Neural progenitor cell (in vitro differentiated cells): Measurements from ENCODE around the gene CAPN11. TPM values are rescaled to one million over a fixed set of nuclear protein-coding genes. Genes with fewer than 3 reads are reported as not detected.
A peak's percentile ranks its signal among the peaks of the same experiment; 100 is the strongest.

Experiments
- DNase-seq: peaks from one replicate; pipeline ENCODE4 v3.0.0-alpha.2; 2016; ENCODE audit warnings: low spot score
- H2AFZ ChIP-seq: fragments of 200-600 bp; sonication (generic); replicated peaks from 2 replicates; pipeline ENCODE4 v1.6.1; 2016; ENCODE audit warnings: antibody characterized with exemption
- H3F3A ChIP-seq: fragments of 200-600 bp; sonication (generic); 2 replicates; pipeline ENCODE4 v1.6.1; 2016; ENCODE audit warnings: antibody characterized with exemption, low read depth
- H3K27ac ChIP-seq: fragments of 200-600 bp; sonication (generic); 2 replicates; pipeline ENCODE4 v1.5.1; 2016; ENCODE audit warnings: mild to moderate bottlenecking
- H3K27me3 ChIP-seq: fragments of 200-600 bp; sonication (generic); 2 replicates; pipeline ENCODE4 v1.6.1; 2016; ENCODE audit warnings: mild to moderate bottlenecking, moderate library complexity
- H3K36me3 ChIP-seq: fragments of 200-600 bp; sonication (generic); 2 replicates; pipeline ENCODE4 v1.5.1; 2016
- H3K4me1 ChIP-seq: fragments of 200-600 bp; sonication (generic); 2 replicates; pipeline ENCODE4 v1.6.1; 2016; ENCODE audit warnings: mixed run types
- H3K4me2 ChIP-seq: fragments of 200-600 bp; sonication (generic); 2 replicates; pipeline ENCODE4 v1.6.1; 2016
- H3K4me3 ChIP-seq: fragments of 200-600 bp; sonication (generic); 2 replicates; pipeline ENCODE4 v1.5.1; 2016
- H3K79me2 ChIP-seq: fragments of 200-600 bp; sonication (generic); 2 replicates; pipeline ENCODE4 v1.6.1; 2016; ENCODE audit warnings: low read depth
- H3K9ac ChIP-seq: fragments of 200-600 bp; sonication (generic); 2 replicates; pipeline ENCODE4 v1.6.1; 2016
- H3K9me3 ChIP-seq: fragments of 200-600 bp; sonication (generic); 2 replicates; pipeline ENCODE4 v1.5.1; 2016; ENCODE audit warnings: low read depth
- H4K20me1 ChIP-seq: fragments of 200-600 bp; sonication (generic); 2 replicates; pipeline ENCODE4 v1.6.1; 2016; ENCODE audit warnings: low read depth
- H3K27ac Mint-ChIP-seq: 3 replicates; pipeline ENCODE4 v1.8.0; 2021; ENCODE audit warnings: mixed read lengths
- H3K27me3 Mint-ChIP-seq: 2 replicates; pipeline ENCODE4 v1.8.0; 2022; ENCODE audit warnings: low read depth, mild to moderate bottlenecking, inconsistent platforms, moderate library complexity, mixed read lengths; ENCODE audit not compliant: insufficient read depth
- H3K36me3 Mint-ChIP-seq: 3 replicates; pipeline ENCODE4 v1.8.0; 2021; ENCODE audit warnings: mixed read lengths
- H3K4me1 Mint-ChIP-seq: 3 replicates; pipeline ENCODE4 v1.8.0; 2021; ENCODE audit warnings: mixed read lengths
- H3K4me3 Mint-ChIP-seq: 3 replicates; pipeline ENCODE4 v1.8.0; 2021; ENCODE audit warnings: mild to moderate bottlenecking, moderate library complexity, mixed read lengths
- H3K9me3 Mint-ChIP-seq: 3 replicates; pipeline ENCODE4 v1.8.0; 2020; ENCODE audit warnings: mixed read lengths
- CTCF ChIP-seq: fragments of 200-600 bp; sonication (generic); IDR thresholded peaks from 2 replicates; pipeline ENCODE4 v1.5.1; 2017; ENCODE audit warnings: antibody characterized with exemption, mild to moderate bottlenecking
- EZH2 ChIP-seq: fragments of 200-600 bp; sonication (generic); IDR thresholded peaks from 2 replicates; pipeline ENCODE4 v1.6.1; 2017; ENCODE audit warnings: antibody characterized with exemption, mild to moderate bottlenecking, moderate library complexity
- EZH2phosphoT487 ChIP-seq: fragments of 200-600 bp; sonication (generic); IDR thresholded peaks from 2 replicates; pipeline ENCODE4 v1.6.1; 2017; ENCODE audit warnings: antibody characterized with exemption
- total RNA-seq: library from RNA; depleted of rRNA; stranded (reverse); fragments of >200 nt; gene quantifications from 2 replicates; pipeline ENCODE4 v1.2.3, GENCODE V29; 2015; ENCODE audit warnings: low replicate concordance

Gene CAPN11
- total RNA-seq, 1 donor from 2014 or later: 0.49 TPM

GRCh38 chr6:44221961-44222335 is 63.3 kb downstream of the CAPN11 start:
- peaks cover 13% of the 10 kb centered on the region for H3K27me3 ChIP-seq
- peaks cover 66% of the 10 kb centered on the region for H3K4me1 ChIP-seq
- H3K36me3 ChIP-seq: no peaks in the 10 kb centered on the region
- H3K9ac ChIP-seq: no peak overlapping the region
- H3K4me3 ChIP-seq: no peak overlapping the region
- H3K27me3 Mint-ChIP-seq: peaks cover 8% of the 10 kb centered on the region
- no peaks in the 10 kb centered on the region for H3K9me3 ChIP-seq
- H3F3A ChIP-seq: peaks cover 72% of the 10 kb centered on the region
- peak overlapping the region; percentile 85 for H3K4me3 Mint-ChIP-seq
- no peak overlapping the region for H2AFZ ChIP-seq
- H3K4me1 Mint-ChIP-seq: peaks cover 64% of the 10 kb centered on the region
- peaks cover 32% of the 10 kb centered on the region for H4K20me1 ChIP-seq
- H3K27ac ChIP-seq: no peak overlapping the region
- no peak for DNase-seq
- peak overlapping the region; percentile 86 for H3K4me2 ChIP-seq
- peaks cover 26% of the 10 kb centered on the region for H3K79me2 ChIP-seq
- TF ChIP-seq CTCF: no peak
- no peak for TF ChIP-seq EZH2phosphoT487
- TF ChIP-seq EZH2: no peak
- H3K27ac Mint-ChIP-seq: no peak overlapping the region
- no peaks in the 10 kb centered on the region for H3K9me3 Mint-ChIP-seq
- peaks cover 3% of the 10 kb centered on the region for H3K36me3 Mint-ChIP-seq

- peak overlapping the region; percentile 86 for H3K4me2 ChIP-seq
- H3K27me3 Mint-ChIP-seq: peaks cover 6% of the 10 kb centered on the region
- no peak overlapping the region for H3K9ac ChIP-seq
- peak overlapping the region; percentile 85 for H3K4me3 Mint-ChIP-seq
- peaks cover 64% of the 10 kb centered on the region for H3F3A ChIP-seq
- peak overlapping the region; percentile 64 for H2AFZ ChIP-seq
- no peaks in the 10 kb centered on the region for H3K36me3 ChIP-seq
- peaks cover 10% of the 10 kb centered on the region for H3K27me3 ChIP-seq
- no peaks in the 10 kb centered on the region for H3K9me3 Mint-ChIP-seq
- DNase-seq: peak; percentile 65
- H3K4me1 Mint-ChIP-seq: peaks cover 65% of the 10 kb centered on the region
- peak overlapping the region; percentile 29 for H3K27ac Mint-ChIP-seq
- no peak overlapping the region for H3K27ac ChIP-seq
- H3K9me3 ChIP-seq: no peaks in the 10 kb centered on the region
- no peak for TF ChIP-seq EZH2
- no peak for TF ChIP-seq CTCF
- TF ChIP-seq EZH2phosphoT487: no peak
- H3K4me3 ChIP-seq: peak overlapping the region; percentile 57
- peaks cover 63% of the 10 kb centered on the region for H3K4me1 ChIP-seq
- peaks cover 3% of the 10 kb centered on the region for H3K36me3 Mint-ChIP-seq
- H3K79me2 ChIP-seq: peaks cover 30% of the 10 kb centered on the region
- H4K20me1 ChIP-seq: peaks cover 39% of the 10 kb centered on the region
Measured at GRCh38 chr6:44222486-44223318, 64.1 kb downstream of the CAPN11 start.

- Histone ChIP-seq H3K36me3 (no peaks in the 10 kb centered on the region), H3K4me1 (peaks cover 56% of the 10 kb centered on the region), H3F3A (peaks cover 57% of the 10 kb centered on the region), H3K79me2 (peaks cover 31% of the 10 kb centered on the region), H4K20me1 (peaks cover 41% of the 10 kb centered on the region), H3K27me3 (peaks cover 3% of the 10 kb centered on the region), H3K27ac (no peak within 1 kb of the TSS), H3K9me3 (no peaks in the 10 kb centered on the region), H3K4me3 (peak within 1 kb of the TSS; percentile 57), H3K4me2 (peak within 1 kb of the TSS; percentile 86), H3K9ac (no peak within 1 kb of the TSS), H2AFZ (peak within 1 kb of the TSS; percentile 64)
- H3K27me3 Mint-ChIP-seq: peaks cover 4% of the 10 kb centered on the region
- H3K27ac Mint-ChIP-seq: peak within 1 kb of the TSS; percentile 34
- peak; percentile 89 for DNase-seq
- H3K4me1 Mint-ChIP-seq: peaks cover 59% of the 10 kb centered on the region
- peak within 1 kb of the TSS; percentile 92 for H3K4me3 Mint-ChIP-seq
- H3K9me3 Mint-ChIP-seq: no peaks in the 10 kb centered on the region
- no peak for TF ChIP-seq EZH2phosphoT487
- peak; percentile 47 for TF ChIP-seq CTCF
- peaks cover 3% of the 10 kb centered on the region for H3K36me3 Mint-ChIP-seq
Measured at GRCh38 chr6:44223319-44224028, 64.9 kb downstream of the CAPN11 start, which contains the start of gene SLC29A1. SLC29A1 (plus strand) TSS chr6:44223595; CDS start chr6:44227314, 3,719 bp downstream.
